Endothelial cell of umbilical vein (primary cell): ENCODE data around the gene TMEM167A. TPM values are rescaled to one million over a fixed set of nuclear protein-coding genes. Genes with fewer than 3 reads are reported as not detected.

Experiments
- BruUV-seq: library from RNA; stranded (reverse); fragments of 400-500 nt; replicated peaks from 2 replicates; lab custom pipeline; 2021; lab: Mats Ljungman, UMichigan
- CTCF ChIA-PET: fragments of 300-600, 350-600 bp; sonication (Branson Sonifier 250); formaldehyde crosslinking; loops from one replicate; lab custom pipeline; 2021; ENCODE audit warnings: antibody characterized with exemption, inconsistent platforms; lab: Charles Lee
- POLR2A ChIA-PET: fragments of 300-600, 350-600 bp; sonication (Branson Sonifier 250); formaldehyde crosslinking; loops from one replicate; lab custom pipeline; 2021; ENCODE audit warnings: antibody characterized with exemption, inconsistent platforms; lab: Charles Lee
- DNase-seq: peaks from one replicate; pipeline ENCODE4 v3.0.0-alpha.2; 2011; ENCODE audit warnings: low read depth, low spot score
- FAIRE-seq: peaks from 2 replicates; lab custom pipeline; 2011; peaks lifted over from hg19 to GRCh38; lab: Jason Lieb, UNC
- H2AFZ ChIP-seq: 2 replicates; pipeline ENCODE4 v1.6.0; 2012; ENCODE audit warnings: low read depth, low read length, control low read depth, inconsistent platforms
- H3K27ac ChIP-seq: 2 replicates; pipeline ENCODE4 v1.5.1; 2011; ENCODE audit warnings: low read depth, mild to moderate bottlenecking, control low read depth, low read length, moderate library complexity; ENCODE audit not compliant: insufficient read depth
- H3K27me3 ChIP-seq, 2 experiments: 2 replicates each; pipeline versions ENCODE4 v1.6.0 to v1.6.1; 2011; ENCODE audit warnings: low read length in 2 of 2, mixed read lengths in 1 of 2; ENCODE audit not compliant: control insufficient read depth in 2 of 2, insufficient read depth in 2 of 2
- H3K36me3 ChIP-seq, 2 experiments: 2 replicates in 1 of 2; 3 replicates in 1 of 2; pipeline ENCODE4 v1.5.1; 2011; ENCODE audit warnings: low read length in 2 of 2, mild to moderate bottlenecking in 1 of 2, moderate library complexity in 1 of 2; ENCODE audit not compliant: control insufficient read depth in 2 of 2, insufficient read depth in 2 of 2; ENCODE audit errors: extremely low read depth in 1 of 2
- H3K4me1 ChIP-seq: 3 replicates; pipeline ENCODE4 v1.5.1; 2011; ENCODE audit warnings: mild to moderate bottlenecking, low read length; ENCODE audit not compliant: control insufficient read depth, insufficient read depth; ENCODE audit errors: extremely low read depth
- H3K4me2 ChIP-seq: 2 replicates; pipeline ENCODE4 v1.6.1; 2011; ENCODE audit warnings: low read length, control low read depth, mixed read lengths; ENCODE audit not compliant: insufficient read depth
- H3K4me3 ChIP-seq, 3 experiments: fragments of 200-600 bp in 1 of 3; sonication (generic), shearing (Covaris generic) in 1 of 3; replicated peaks in 1 of 3; 2 replicates each; pipeline ENCODE4 v1.5.1; 2011 to 2016; ENCODE audit warnings: control low read depth in 3 of 3, low read length in 3 of 3, mild to moderate bottlenecking in 2 of 3, inconsistent platforms in 1 of 3, low read depth in 1 of 3, moderate library complexity in 1 of 3; ENCODE audit not compliant: insufficient read depth in 1 of 3
- H3K79me2 ChIP-seq: 2 replicates; pipeline ENCODE4 v1.6.0; 2012; ENCODE audit warnings: low read length, inconsistent platforms; ENCODE audit not compliant: control insufficient read depth, insufficient read depth
- H3K9ac ChIP-seq: replicated peaks from 2 replicates; pipeline ENCODE3; 2011; ENCODE audit warnings: low read length, control low read depth; ENCODE audit not compliant: insufficient read depth; ENCODE audit errors: extremely low read depth
- H3K9me1 ChIP-seq: replicated peaks from 3 replicates; pipeline ENCODE4 v1.6.0; 2011; ENCODE audit warnings: mild to moderate bottlenecking, low read length; ENCODE audit not compliant: control insufficient read depth, insufficient read depth; ENCODE audit errors: extremely low read depth
- H3K9me3 ChIP-seq: replicated peaks from 2 replicates; pipeline ENCODE4 v1.5.1; 2012; ENCODE audit warnings: low read length, inconsistent platforms; ENCODE audit not compliant: control insufficient read depth, insufficient read depth
- H4K20me1 ChIP-seq: replicated peaks from 2 replicates; pipeline ENCODE3; 2011; ENCODE audit warnings: mild to moderate bottlenecking, low read length; ENCODE audit not compliant: control insufficient read depth, insufficient read depth; ENCODE audit errors: extremely low read depth
- FOS ChIP-seq: IDR thresholded peaks from 2 replicates; pipeline ENCODE4 v1.6.1; 2011; ENCODE audit warnings: mild to moderate bottlenecking, low read length, moderate library complexity, borderline replicate concordance; ENCODE audit not compliant: insufficient read depth
- GATA2 ChIP-seq: IDR thresholded peaks from 2 replicates; pipeline ENCODE4 v1.7.0; 2011; ENCODE audit warnings: low read depth, mild to moderate bottlenecking, moderate library complexity, mixed read lengths, low read length; ENCODE audit not compliant: insufficient read length, insufficient read depth
- JUN ChIP-seq: IDR thresholded peaks from 2 replicates; pipeline ENCODE4 v1.6.1; 2011; ENCODE audit warnings: borderline replicate concordance, low read depth; ENCODE audit not compliant: insufficient read length, insufficient read depth
- MYC ChIP-seq: IDR thresholded peaks from one replicate; pipeline ENCODE4 v1.6.1; 2011; ENCODE audit warnings: mild to moderate bottlenecking, low read depth, low read length
- POLR2AphosphoS5 ChIP-seq: IDR thresholded peaks from 2 replicates; pipeline ENCODE4 v1.6.1; 2012; ENCODE audit warnings: low read depth, mild to moderate bottlenecking, control low read depth, low read length, moderate library complexity; ENCODE audit not compliant: insufficient read depth
- dilution Hi-C: fragments of 300-500 bp; cut with MboI; formaldehyde crosslinking; loops from one replicate; pipeline ENCODE4 v1.15.0; 2019; ENCODE audit warnings: low sequenced_read_pairs; ENCODE audit not compliant: extremely low pct_ligation_motif_present
- intact Hi-C: fragments of 100-400 bp; cut with micrococcal nuclease; formaldehyde crosslinking; loops from one replicate; pipeline ENCODE4 v1.10.0; 2022
- polyA plus RNA-seq, 4 experiments: library from polyadenylated mRNA; depleted of rRNA in 3 of 4; stranded (reverse) in 3 of 4; unstranded in 1 of 4; fragments of >200 nt; gene quantifications; 2 replicates each; pipeline versions ENCODE4 v1.2.1 to v1.2.3, GENCODE V29; 2011 to 2012; ENCODE audit warnings: missing spikeins in 1 of 4
- total RNA-seq: library from RNA; stranded (reverse); gene quantifications from 2 replicates; pipeline ENCODE4 v1.2.3, GENCODE V29; 2021
- TF ChIP-seq, protein P1 (sequence below), 2 donors: IDR thresholded peaks; 1 replicate in 1 of 2; 2 replicates in 1 of 2; pipeline ENCODE4 v1.5.1; 2011; ENCODE audit warnings: low read length in 2 of 2, mild to moderate bottlenecking in 2 of 2, moderate library complexity in 2 of 2, control low read depth in 1 of 2, inconsistent platforms in 1 of 2, low read depth in 1 of 2; ENCODE audit not compliant: insufficient read depth in 1 of 2; ENCODE audit errors: extremely low read depth in 1 of 2

TMEM167A gene
- total and polyA plus RNA-seq, 2 donors (not counting 3 experiments of a cell fraction or from before 2014, with no cell fraction given) = 20.2 to 64.4 TPM

DNA sequence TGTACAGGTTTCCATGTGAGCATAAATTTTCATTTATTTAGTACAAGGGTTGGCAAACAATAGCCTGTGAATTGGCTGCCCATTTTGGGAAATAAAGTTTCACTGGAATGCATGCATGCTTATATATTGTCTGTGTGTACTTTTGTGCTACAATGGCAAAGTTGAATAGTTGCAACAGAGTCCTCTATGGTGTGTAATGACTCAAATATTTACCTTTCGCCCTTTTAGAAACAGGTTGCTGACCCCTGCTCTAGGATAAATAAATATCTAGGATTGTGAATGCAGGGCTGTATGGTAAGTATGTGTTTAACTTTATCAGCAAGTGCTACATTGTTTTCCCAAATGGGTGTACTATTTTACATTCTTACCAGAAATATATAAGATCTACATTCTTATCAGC lies 47.4 kb upstream of the TMEM167A start:
- Histone ChIP-seq H3K36me3 (no peaks in the 10 kb centered on the region), H3K4me3 (no peak overlapping the region), H3K27ac (no peak overlapping the region), H3K27me3 (no peaks in the 10 kb centered on the region), H4K20me1 (no peaks in the 10 kb centered on the region), H3K4me1 (no peaks in the 10 kb centered on the region), H3K9ac (no peak overlapping the region), H3K9me1 (no peaks in the 10 kb centered on the region), H2AFZ (no peak overlapping the region), H3K79me2 (no peaks in the 10 kb centered on the region), H3K4me2 (no peak overlapping the region), H3K9me3 (no peaks in the 10 kb centered on the region)
- dilution Hi-C loops (no loop called here), intact Hi-C loops (no loop called here)
- DNase-seq (no peak), FAIRE-seq (no peak)
- TF ChIP-seq POLR2AphosphoS5 (no peak), JUN (no peak), MYC (no peak)
- TF ChIP-seq, protein P1, sequence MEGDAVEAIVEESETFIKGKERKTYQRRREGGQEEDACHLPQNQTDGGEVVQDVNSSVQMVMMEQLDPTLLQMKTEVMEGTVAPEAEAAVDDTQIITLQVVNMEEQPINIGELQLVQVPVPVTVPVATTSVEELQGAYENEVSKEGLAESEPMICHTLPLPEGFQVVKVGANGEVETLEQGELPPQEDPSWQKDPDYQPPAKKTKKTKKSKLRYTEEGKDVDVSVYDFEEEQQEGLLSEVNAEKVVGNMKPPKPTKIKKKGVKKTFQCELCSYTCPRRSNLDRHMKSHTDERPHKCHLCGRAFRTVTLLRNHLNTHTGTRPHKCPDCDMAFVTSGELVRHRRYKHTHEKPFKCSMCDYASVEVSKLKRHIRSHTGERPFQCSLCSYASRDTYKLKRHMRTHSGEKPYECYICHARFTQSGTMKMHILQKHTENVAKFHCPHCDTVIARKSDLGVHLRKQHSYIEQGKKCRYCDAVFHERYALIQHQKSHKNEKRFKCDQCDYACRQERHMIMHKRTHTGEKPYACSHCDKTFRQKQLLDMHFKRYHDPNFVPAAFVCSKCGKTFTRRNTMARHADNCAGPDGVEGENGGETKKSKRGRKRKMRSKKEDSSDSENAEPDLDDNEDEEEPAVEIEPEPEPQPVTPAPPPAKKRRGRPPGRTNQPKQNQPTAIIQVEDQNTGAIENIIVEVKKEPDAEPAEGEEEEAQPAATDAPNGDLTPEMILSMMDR (IDR thresholded peaks at IDR 0.05; ENCODE audit: extremely low read depth in 1 of 2, insufficient read depth in 1 of 2, low read depth in 1 of 2, low read length in 2 of 2) = no peak
- BruUV-seq = no TSS peak
- ChIA-PET CTCF (no interaction called here), POLR2A (no interaction called here)

DNA sequence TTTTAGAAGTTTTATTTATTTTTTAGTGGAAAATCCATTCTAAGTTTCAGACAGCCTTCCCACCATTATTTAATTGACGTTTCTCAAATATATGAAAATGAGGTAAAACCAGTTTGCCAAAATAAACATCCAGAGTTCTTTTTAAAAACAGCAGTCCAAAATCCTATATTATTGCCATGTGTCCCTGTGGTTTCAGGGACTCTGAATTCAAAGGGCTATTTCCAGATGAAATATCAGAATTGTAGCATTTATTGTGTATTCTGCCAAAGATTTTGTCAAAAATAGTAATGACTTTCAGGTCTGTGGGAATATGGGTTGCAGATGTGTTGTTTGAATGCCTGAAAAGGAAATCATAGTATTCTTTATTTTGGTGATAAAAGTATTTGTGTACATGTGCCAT lies 41.8 kb upstream of the TMEM167A start:
- H3K4me3 ChIP-seq = no peak overlapping the region
- H2AFZ ChIP-seq = no peak overlapping the region
- no peak for FAIRE-seq
- dilution Hi-C loops = no loop called here
- H3K9ac ChIP-seq = no peak overlapping the region
- TF ChIP-seq FOS (no peak), GATA2 (no peak), POLR2AphosphoS5 (no peak)
- H3K36me3 ChIP-seq = no peaks in the 10 kb centered on the region
- H3K9me3 ChIP-seq = peaks cover 2% of the 10 kb centered on the region
- no peak overlapping the region for H3K4me2 ChIP-seq
- ChIA-PET POLR2A (no interaction called here), CTCF (no interaction called here)
- H4K20me1 ChIP-seq = no peaks in the 10 kb centered on the region
- H3K27me3 ChIP-seq = no peaks in the 10 kb centered on the region
- no TSS peak for BruUV-seq
- H3K27ac ChIP-seq = no peak overlapping the region
- no peak for DNase-seq
- H3K9me1 ChIP-seq = no peaks in the 10 kb centered on the region
- no peaks in the 10 kb centered on the region for H3K79me2 ChIP-seq
- H3K4me1 ChIP-seq = no peaks in the 10 kb centered on the region
- intact Hi-C loops = no loop called here
